ENCODE results near the gene ACAP2. TPM values are rescaled to one million over a fixed set of nuclear protein-coding genes. Genes with fewer than 3 reads are reported as not detected.
"Not testable (repeated sequence)": the region's sequence is repeated elsewhere in the genome, so short reads cannot be mapped to it uniquely, and the experiment has no call there.

Gene ACAP2
- total RNA-seq, 1 experiment from 2014 or later, result 35.4 TPM

DNA sequence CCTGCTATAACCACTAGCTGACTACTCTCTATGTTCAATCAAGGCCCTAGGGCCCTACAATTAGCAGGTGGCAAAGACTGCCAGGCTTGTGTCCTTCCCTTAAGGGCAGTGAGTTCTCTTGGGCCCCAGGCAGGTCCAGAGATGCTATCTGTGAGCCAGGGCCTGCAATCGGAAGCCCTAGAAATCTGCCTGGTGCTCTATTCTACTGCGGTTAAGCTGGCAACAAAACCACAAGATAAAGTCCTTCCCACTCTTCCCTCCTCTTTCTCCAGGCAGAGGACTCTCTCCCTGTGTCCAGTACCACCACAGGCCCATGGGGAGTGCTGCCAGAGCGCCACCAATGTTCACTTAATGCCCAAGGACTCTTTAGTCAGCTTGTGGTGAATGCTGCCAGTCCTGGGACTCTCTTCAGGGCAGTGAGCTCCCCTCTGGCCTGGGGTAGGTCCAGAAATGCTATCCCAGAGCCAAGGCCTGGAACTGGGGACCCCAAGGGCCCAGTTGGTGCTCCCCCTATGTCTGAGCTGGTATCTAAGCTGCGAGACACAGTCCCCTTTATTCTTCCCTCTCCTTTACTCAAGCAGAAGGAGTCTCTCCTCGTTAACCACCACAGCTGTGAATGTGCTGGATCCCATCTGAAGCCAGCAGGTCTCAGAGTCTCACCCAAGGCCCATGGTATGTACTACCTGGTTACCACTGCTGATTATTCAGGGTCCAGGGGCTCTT, 206.6 kb downstream of the ACAP2 start:
- no peak for DNase-seq
- Histone ChIP-seq H3K4me3 (no peak overlapping the region), H3K4me1 (no peaks in the 10 kb centered on the region), H3K9me3 (replicated peaks) (no peaks in the 10 kb centered on the region), H3K27me3 (no peaks in the 10 kb centered on the region), H3K27ac (no peak overlapping the region), H3K36me3 (no peaks in the 10 kb centered on the region)

DNA sequence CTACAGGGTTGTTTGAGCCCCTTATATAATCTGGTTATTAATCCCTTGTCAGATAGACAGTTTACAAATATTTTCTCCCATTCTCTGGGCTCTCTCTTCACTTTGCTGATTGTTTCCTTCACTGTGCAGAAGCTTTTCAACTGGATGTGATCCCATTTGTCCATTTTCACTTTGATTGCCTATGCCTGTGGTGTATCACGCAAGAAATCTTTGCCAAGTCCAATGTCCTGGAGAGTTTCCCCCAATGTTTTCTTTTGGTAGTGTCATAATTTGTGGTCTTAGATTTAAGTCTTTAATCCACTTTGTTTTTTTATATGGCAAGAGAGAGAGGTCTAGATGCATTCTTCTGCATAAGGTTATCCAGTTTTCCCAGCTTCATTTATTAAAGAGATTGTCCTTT, 212.6 kb downstream of the ACAP2 start:
- H3K4me1 ChIP-seq, result no peaks in the 10 kb centered on the region
- no peaks in the 10 kb centered on the region for H3K27me3 ChIP-seq
- no peak overlapping the region for H3K27ac ChIP-seq
- H3K4me3 ChIP-seq, result no peak overlapping the region
- H3K9me3 ChIP-seq (replicated peaks), result no peaks in the 10 kb centered on the region
- no peak for DNase-seq
- H3K36me3 ChIP-seq, result no peaks in the 10 kb centered on the region

DNA sequence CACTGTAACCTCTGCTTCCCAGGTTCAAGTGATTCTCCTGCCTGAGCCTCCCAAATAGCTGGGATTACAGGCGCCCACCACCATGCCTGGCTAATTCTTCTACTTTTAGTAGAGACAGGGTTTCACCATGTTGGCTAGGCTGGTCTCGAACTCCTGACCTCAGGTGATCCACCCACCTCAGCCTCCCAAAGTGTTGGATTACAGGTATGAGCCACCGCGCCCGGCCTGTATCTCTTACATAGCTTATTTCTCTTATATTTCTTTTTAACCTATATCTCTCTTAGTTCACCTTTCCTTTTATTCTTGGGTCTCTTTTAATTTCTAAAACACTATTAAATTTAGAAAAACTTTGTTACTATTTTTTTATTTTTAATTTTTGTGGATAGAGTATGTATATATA, 213.9 kb downstream of the ACAP2 start:
- not testable (repeated sequence) for H3K36me3 ChIP-seq; H3K27me3 ChIP-seq; H3K4me3 ChIP-seq; DNase-seq; H3K4me1 ChIP-seq; H3K9me3 ChIP-seq (replicated peaks); H3K27ac ChIP-seq

DNA sequence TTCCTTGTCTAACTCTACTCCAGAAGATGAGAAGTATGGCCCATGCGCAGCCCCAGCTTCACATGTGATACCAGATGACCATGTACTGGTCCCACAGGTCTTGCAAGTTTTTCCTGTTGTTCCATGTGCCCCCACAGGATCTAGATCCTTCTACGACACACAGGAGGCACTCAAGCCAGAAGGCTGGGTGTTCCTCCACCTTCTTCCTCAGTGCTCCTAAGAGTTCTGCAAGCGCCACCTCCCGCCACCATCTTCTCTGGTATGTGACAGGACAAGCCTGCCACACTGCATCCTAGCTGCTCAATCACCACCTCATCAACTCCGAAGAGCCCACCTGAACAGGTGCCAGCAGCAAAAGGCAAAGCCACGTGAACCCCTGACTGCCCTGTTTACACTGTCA, 214.9 kb downstream of the ACAP2 start:
- DNase-seq, result no peak
- Histone ChIP-seq H3K9me3 (replicated peaks) (no peaks in the 10 kb centered on the region), H3K36me3 (no peaks in the 10 kb centered on the region), H3K4me1 (no peaks in the 10 kb centered on the region), H3K27me3 (no peaks in the 10 kb centered on the region), H3K4me3 (no peak overlapping the region), H3K27ac (no peak overlapping the region)

DNA sequence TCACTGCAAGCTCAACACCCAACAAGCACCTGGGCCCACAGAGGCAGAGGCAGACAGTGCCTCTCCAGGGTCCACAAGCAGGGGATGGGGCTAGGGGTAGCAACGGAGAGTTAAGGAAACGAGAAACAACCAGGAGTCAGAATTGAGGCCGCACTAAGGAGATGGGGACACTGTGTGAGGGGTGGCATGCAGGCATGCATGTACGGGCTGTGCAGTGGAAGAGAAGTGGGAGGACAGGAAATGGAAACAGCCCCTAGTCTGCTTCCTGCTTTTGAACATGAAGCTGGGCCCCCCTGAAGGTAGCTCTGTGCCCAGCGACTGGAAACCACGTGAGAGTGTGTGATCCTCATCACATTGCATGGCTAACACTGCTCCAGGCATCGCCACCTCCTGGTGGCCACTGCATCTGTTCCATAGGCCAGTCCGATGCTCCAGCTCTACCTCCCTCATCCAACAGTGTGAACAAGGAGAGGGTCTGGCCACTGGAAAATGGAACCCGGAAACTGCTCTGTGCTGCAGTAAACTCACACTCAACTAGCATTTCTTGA, 215.8 kb downstream of the ACAP2 start:
- H3K27me3 ChIP-seq, result no peaks in the 10 kb centered on the region
- H3K27ac ChIP-seq, result no peak overlapping the region
- no peaks in the 10 kb centered on the region for H3K36me3 ChIP-seq
- H3K4me1 ChIP-seq, result no peaks in the 10 kb centered on the region
- H3K9me3 ChIP-seq (replicated peaks), result no peaks in the 10 kb centered on the region
- DNase-seq, result peak in 1 of 2 experiments; percentile 22
- no peak overlapping the region for H3K4me3 ChIP-seq

DNA sequence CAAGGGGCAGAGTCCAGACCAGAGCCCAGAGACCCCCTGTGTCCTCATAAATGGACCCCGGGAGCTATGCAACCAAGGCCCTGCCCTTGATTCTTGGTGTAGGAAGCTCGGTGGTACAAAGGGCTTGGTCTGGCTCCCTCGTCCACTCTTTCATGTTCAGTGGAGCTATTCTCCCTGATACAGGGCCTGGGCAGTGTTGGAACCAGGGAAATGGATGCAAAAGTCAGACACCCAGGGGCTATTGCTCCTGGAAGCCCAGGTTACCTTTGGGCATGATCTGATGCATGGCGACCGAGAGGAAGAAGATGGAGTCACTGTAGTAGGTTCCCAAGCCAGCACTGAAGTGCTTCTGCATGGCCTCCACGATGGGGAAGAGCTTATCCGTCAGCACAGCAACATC, 216.4 kb downstream of the ACAP2 start:
- H3K27ac ChIP-seq, result no peak overlapping the region
- H3K4me1 ChIP-seq, result no peaks in the 10 kb centered on the region
- no peaks in the 10 kb centered on the region for H3K27me3 ChIP-seq
- no peak for DNase-seq
- no peak overlapping the region for H3K4me3 ChIP-seq
- no peaks in the 10 kb centered on the region for H3K9me3 ChIP-seq (replicated peaks)
- H3K36me3 ChIP-seq, result no peaks in the 10 kb centered on the region

DNA sequence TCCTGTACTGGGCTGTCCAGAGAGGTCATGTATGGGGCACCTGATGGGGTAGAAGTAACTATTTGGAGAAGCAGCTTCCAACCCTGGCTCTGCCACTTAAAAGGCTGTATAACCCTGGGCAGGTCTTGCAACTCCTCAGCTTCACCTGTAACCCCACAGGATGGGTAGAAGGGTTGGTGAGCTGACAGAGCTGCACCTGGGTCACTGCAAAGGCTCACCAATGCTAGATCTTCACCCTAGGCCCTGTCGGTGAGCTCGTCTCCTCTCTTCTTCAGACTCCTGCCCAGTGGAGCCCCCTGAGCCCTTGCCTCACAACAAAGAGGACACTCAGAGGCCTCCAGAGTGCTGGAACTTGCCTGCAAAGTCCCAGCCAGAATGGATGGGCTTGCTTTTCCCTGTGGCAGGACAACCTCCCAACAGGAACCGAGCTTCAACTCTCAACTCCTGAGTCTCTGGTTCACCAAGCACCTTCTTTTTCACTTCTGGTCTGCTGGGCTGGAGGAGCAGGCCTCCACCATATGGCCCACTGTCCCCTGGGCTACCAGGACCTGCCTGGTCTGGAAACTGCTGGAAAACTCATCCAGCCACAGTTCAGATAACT, 217.7 kb downstream of the ACAP2 start:
- Histone ChIP-seq H3K36me3 (no peaks in the 10 kb centered on the region), H3K4me1 (no peaks in the 10 kb centered on the region), H3K9me3 (replicated peaks) (no peaks in the 10 kb centered on the region), H3K4me3 (no peak overlapping the region), H3K27ac (no peak overlapping the region), H3K27me3 (no peaks in the 10 kb centered on the region)
- no peak for DNase-seq

Other genes with a start within 250 kb of the ACAP2 start
- gene XXYLT1, start 171.9 kb downstream of the ACAP2 start, total RNA-seq (2014; rRNA removed; shearing (Covaris generic)), result 15.7 and 18.8 TPM in 2 replicates
- gene PPP1R2, start 100.3 kb upstream of the ACAP2 start, total RNA-seq (2014; rRNA removed; shearing (Covaris generic)), result 40.3 and 42.6 TPM in 2 replicates
- gene APOD, start 140.9 kb upstream of the ACAP2 start, total RNA-seq (2014; rRNA removed; shearing (Covaris generic)), result 0.12 and 0.33 TPM in 2 replicates